Spleen (tissue), 11 donors: ENCODE measurements around the gene SLC25A34. TPM values are rescaled to one million over a fixed set of nuclear protein-coding genes. Genes with fewer than 3 reads are reported as not detected.

Experiments
- DNase-seq: peaks from one replicate; pipeline ENCODE4 v3.0.0-alpha.2; 2020
- H3K27ac ChIP-seq, 8 donors: fragments of 200-600 bp; sonication (generic) in 7 of 8; 1 replicate in 4 of 8; 2 replicates in 4 of 8; pipeline versions ENCODE4 v1.5.0 to v1.8.0; 2016 to 2021; ENCODE audit warnings: inconsistent platforms in 4 of 8, mild to moderate bottlenecking in 4 of 8, moderate library complexity in 1 of 8
- H3K27me3 ChIP-seq, 7 donors: fragments of 200-600 bp; sonication (generic) in 6 of 7; replicated peaks in 1 of 7; 1 replicate in 4 of 7; 2 replicates in 3 of 7; pipeline versions ENCODE4 v1.5.0 to v1.8.0; 2016 to 2021; ENCODE audit warnings: inconsistent platforms in 3 of 7, mild to moderate bottlenecking in 1 of 7
- H3K36me3 ChIP-seq, 6 donors: fragments of 200-600 bp; sonication (generic) in 5 of 6; 1 replicate in 4 of 6; 2 replicates in 2 of 6; pipeline versions ENCODE4 v1.5.0 to v1.8.0; 2016 to 2021; ENCODE audit warnings: inconsistent platforms in 2 of 6
- H3K4me1 ChIP-seq, 6 donors: fragments of 200-600 bp; sonication (generic) in 5 of 6; 1 replicate in 3 of 6; 2 replicates in 3 of 6; pipeline versions ENCODE4 v1.5.0 to v1.8.0; 2016 to 2021; ENCODE audit warnings: inconsistent platforms in 3 of 6
- H3K4me3 ChIP-seq, 8 donors: fragments of 200-600 bp; sonication (generic) in 7 of 8; 1 replicate in 4 of 8; 2 replicates in 4 of 8; pipeline versions ENCODE4 v1.5.0 to v1.8.0; 2016 to 2021; ENCODE audit warnings: inconsistent platforms in 4 of 8, mild to moderate bottlenecking in 4 of 8, moderate library complexity in 2 of 8
- H3K9me3 ChIP-seq, 8 donors: fragments of 200-600 bp; sonication (generic) in 7 of 8; 1 replicate in 4 of 8; 2 replicates in 4 of 8; pipeline versions ENCODE4 v1.5.0 to v1.8.0; 2016 to 2021; ENCODE audit warnings: inconsistent platforms in 4 of 8
- POLR2A ChIP-seq, 3 donors: fragments of 450-650 bp; IDR thresholded peaks; one replicate each; pipeline ENCODE4 v1.5.1; 2017; ENCODE audit warnings: antibody characterized with exemption in 3 of 3, mild to moderate bottlenecking in 1 of 3
- POLR2AphosphoS5 ChIP-seq, 3 donors: sonication (generic); formaldehyde crosslinking; IDR thresholded peaks; one replicate each; pipeline ENCODE4 v1.5.1; 2017; ENCODE audit warnings: antibody characterized with exemption in 3 of 3
- WGBS, 5 donors: extraction: QIAGEN DNeasy Blood & Tissue Kit in 3 of 5; methylation state at CpG; one replicate each; pipeline versions ENCODE4 v1.1.5 to v1.1.7; 2013 to 2018; 5-methylcytosine and 5-hydroxymethylcytosine counted together
- intact Hi-C: fragments of 100-400 bp; cut with DNase I; formaldehyde crosslinking; loops from one replicate; pipeline ENCODE4 v1.15.0; 2023; ENCODE audit warnings: low total_unique reads
- polyA plus RNA-seq, 3 donors: library from polyadenylated mRNA; stranded (reverse); fragments of 200-250 nt; gene quantifications; one replicate each; pipeline ENCODE4 v1.2.1, GENCODE V29; 2013
- total RNA-seq, 7 donors: library from RNA; depleted of rRNA in 3 of 7; stranded (reverse); fragments of >200 nt in 3 of 7; fragmentation: NEBNext Ultra II Directional in 4 of 7; extraction: Animal tissue kit (Norgen Biotek cat#: 25700) in 4 of 7; gene quantifications; one replicate each; pipeline versions ENCODE4 v1.1.0 to v1.2.1, GENCODE V29; 2016 to 2021
- TF ChIP-seq, protein P1 (sequence below), 11 experiments: fragments of 200-600 bp in 7 of 11; fragments of 450-650 bp in 4 of 11; sonication (generic) in 4 of 11; IDR thresholded peaks in 8 of 11; conservative IDR thresholded peaks in 3 of 11; 1 replicate in 7 of 11; 2 replicates in 4 of 11; pipeline versions ENCODE4 v1.4.0 to v1.8.0; 2016 to 2021; ENCODE audit warnings: antibody characterized with exemption in 11 of 11, inconsistent platforms in 4 of 11, mild to moderate bottlenecking in 1 of 11
- donor health status: healthy with polysubstance abuse.
- donor health status: DM: no; HTN: no; CAD: no; lungs with moderate emphysema.
- donor health status: DM: no; HTN: no; CAD: no.
- donor health status: Bipolar disorder and iron deficiency.
- donor health status: healthy.
- donor health status: DM: no; HTN: no; CAD: no.
- donor health status: DM: yes; HTN: yes; CAD: no.

SLC25A34 gene
- total and polyA plus RNA-seq, 10 donors = 0.77 to 3.7 (median 2.5) TPM

DNA sequence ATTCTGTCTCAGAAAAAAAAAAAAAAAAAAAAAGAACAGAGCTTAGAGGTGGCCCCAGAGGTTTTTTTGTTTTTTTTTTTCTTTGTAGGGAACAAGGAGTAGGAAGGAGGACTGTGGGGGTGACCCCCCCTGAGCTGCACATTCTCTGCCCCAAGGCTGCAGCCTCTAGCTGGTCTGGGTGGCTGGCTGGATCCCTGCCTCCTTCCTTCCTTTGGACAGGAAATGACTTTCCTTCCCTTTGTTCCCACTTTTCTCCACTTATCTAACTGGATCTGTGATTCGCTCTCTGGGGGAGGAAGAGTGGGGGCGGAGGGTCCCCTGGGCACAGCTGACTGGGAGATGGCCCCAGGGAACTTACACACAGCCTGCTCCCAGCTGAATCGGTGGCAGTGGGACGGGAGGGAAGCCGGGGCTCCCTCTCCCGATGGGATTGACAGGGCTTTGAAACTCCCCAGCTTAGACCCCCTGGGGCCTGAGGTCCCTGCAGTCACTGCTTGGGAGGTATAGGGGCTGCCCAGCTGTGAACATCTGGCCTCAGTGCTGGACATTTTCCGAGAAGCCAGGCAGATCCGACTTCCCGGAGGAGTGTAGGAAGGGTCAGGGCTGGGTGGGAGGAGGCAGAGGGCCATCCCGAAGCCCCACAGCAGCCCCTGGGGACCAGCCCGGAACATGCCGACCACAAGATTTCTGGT is 24.6 kb downstream of the SLC25A34 start:
- no peaks in the 10 kb centered on the region for H3K9me3 ChIP-seq
- TF ChIP-seq POLR2AphosphoS5 (IDR thresholded peaks at IDR 0.05) (peak; percentile 47 to 73 (median 66)), POLR2A (IDR thresholded peaks at IDR 0.05) (no peak)
- TF ChIP-seq, protein P1, sequence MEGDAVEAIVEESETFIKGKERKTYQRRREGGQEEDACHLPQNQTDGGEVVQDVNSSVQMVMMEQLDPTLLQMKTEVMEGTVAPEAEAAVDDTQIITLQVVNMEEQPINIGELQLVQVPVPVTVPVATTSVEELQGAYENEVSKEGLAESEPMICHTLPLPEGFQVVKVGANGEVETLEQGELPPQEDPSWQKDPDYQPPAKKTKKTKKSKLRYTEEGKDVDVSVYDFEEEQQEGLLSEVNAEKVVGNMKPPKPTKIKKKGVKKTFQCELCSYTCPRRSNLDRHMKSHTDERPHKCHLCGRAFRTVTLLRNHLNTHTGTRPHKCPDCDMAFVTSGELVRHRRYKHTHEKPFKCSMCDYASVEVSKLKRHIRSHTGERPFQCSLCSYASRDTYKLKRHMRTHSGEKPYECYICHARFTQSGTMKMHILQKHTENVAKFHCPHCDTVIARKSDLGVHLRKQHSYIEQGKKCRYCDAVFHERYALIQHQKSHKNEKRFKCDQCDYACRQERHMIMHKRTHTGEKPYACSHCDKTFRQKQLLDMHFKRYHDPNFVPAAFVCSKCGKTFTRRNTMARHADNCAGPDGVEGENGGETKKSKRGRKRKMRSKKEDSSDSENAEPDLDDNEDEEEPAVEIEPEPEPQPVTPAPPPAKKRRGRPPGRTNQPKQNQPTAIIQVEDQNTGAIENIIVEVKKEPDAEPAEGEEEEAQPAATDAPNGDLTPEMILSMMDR (IDR thresholded peaks at IDR 0.05 in 8 of 11, conservative IDR thresholded peaks at IDR 0.05 in 3 of 11) = no peak
- peaks cover 4 to 72% (median 35%) of the 10 kb centered on the region in 7 donors for H3K27me3 ChIP-seq
- no peak for DNase-seq
- H3K27ac ChIP-seq = peak overlapping the region in 7 of 8 donors; percentile 72 to 86 (median 81)
- 43 to 55% (median 43%) methylated on average over 10 to 12 of the region's 12 CpGs for WGBS, 5 donors
- H3K4me1 ChIP-seq = peaks cover 9 to 82% (median 49%) of the 10 kb centered on the region in 6 donors
- intact Hi-C loops = no loop called here
- H3K36me3 ChIP-seq = peaks cover 0 to 6% (median 0%) of the 10 kb centered on the region in 6 donors
- peak overlapping the region in 5 of 8 donors; percentile 9 to 70 (median 42) for H3K4me3 ChIP-seq

GRCh38 chr1:15761366-15762128 is 25.5 kb downstream of the SLC25A34 start:
- intact Hi-C loops = no loop called here
- peak overlapping the region in 2 of 8 donors; percentile 9 to 70 for H3K4me3 ChIP-seq
- H3K4me1 ChIP-seq = peaks cover 9 to 77% (median 44%) of the 10 kb centered on the region in 6 donors
- H3K9me3 ChIP-seq = no peaks in the 10 kb centered on the region
- WGBS, 5 donors = 51 to 52% (median 51%) methylated on average over 8 of the region's 8 CpGs
- peaks cover 0 to 10% (median 0%) of the 10 kb centered on the region in 6 donors for H3K36me3 ChIP-seq
- TF ChIP-seq POLR2AphosphoS5 (IDR thresholded peaks at IDR 0.05) (no peak), POLR2A (IDR thresholded peaks at IDR 0.05) (no peak)
- TF ChIP-seq, protein P1 (IDR thresholded peaks at IDR 0.05 in 8 of 11, conservative IDR thresholded peaks at IDR 0.05 in 3 of 11) = no peak
- peak overlapping the region in 7 of 8 donors; percentile 41 to 86 (median 81) for H3K27ac ChIP-seq
- peaks cover 4 to 63% (median 35%) of the 10 kb centered on the region in 7 donors for H3K27me3 ChIP-seq
- no peak for DNase-seq

- WGBS, 5 donors = 60 to 77% (median 72%) methylated on average over 10 of the region's 10 CpGs
- TF ChIP-seq, protein P1 (IDR thresholded peaks at IDR 0.05 in 8 of 11, conservative IDR thresholded peaks at IDR 0.05 in 3 of 11) = no peak
- TF ChIP-seq POLR2AphosphoS5 (IDR thresholded peaks at IDR 0.05) (no peak), POLR2A (IDR thresholded peaks at IDR 0.05) (no peak)
- intact Hi-C loops = no loop called here
- H3K36me3 ChIP-seq = peaks cover 0 to 12% (median 0%) of the 10 kb centered on the region in 6 donors
- H3K4me3 ChIP-seq = no peak overlapping the region
- H3K27ac ChIP-seq = peak overlapping the region in 4 of 8 donors; percentile 21 to 86 (median 54)
- no peak for DNase-seq
- H3K9me3 ChIP-seq = no peaks in the 10 kb centered on the region
- peaks cover 4 to 53% (median 27%) of the 10 kb centered on the region in 7 donors for H3K27me3 ChIP-seq
- H3K4me1 ChIP-seq = peaks cover 9 to 67% (median 37%) of the 10 kb centered on the region in 6 donors
Observed at GRCh38 chr1:15762546-15762945, 26.5 kb downstream of the SLC25A34 start.
